Putamen (tissue), 1 donor: ENCODE data around the gene GRM8.

Experiments
- DNase-seq: peaks from one replicate; pipeline ENCODE4 v3.0.0-alpha.2; 2016; ENCODE audit warnings: low spot score

The GRM8 gene

GRCh38 chr7:126658684-126659083 is 594.1 kb downstream of the GRM8 start:
- no peak for DNase-seq

- DNase-seq: no peak
Observed at GRCh38 chr7:126657599-126658358, 595.0 kb downstream of the GRM8 start.

GRCh38 chr7:126657137-126657536 is 595.6 kb downstream of the GRM8 start:
- no peak for DNase-seq

GRCh38 chr7:126656165-126656564 is 596.6 kb downstream of the GRM8 start:
- DNase-seq: no peak

- DNase-seq: no peak
Observed at GRCh38 chr7:126637538-126637937, 615.2 kb downstream of the GRM8 start.

- DNase-seq: no peak
Observed at GRCh38 chr7:126635545-126635944, 617.2 kb downstream of the GRM8 start.

GRCh38 chr7:126608339-126608776 is 644.4 kb downstream of the GRM8 start:
- no peak for DNase-seq

- no peak for DNase-seq
Observed at GRCh38 chr7:126606331-126606730, 646.4 kb downstream of the GRM8 start.

GRCh38 chr7:126605553-126605952 is 647.2 kb downstream of the GRM8 start:
- no peak for DNase-seq

GRCh38 chr7:126605056-126605455 is 647.7 kb downstream of the GRM8 start:
- DNase-seq: no peak

GRCh38 chr7:126589068-126589684 is 663.6 kb downstream of the GRM8 start:
- no peak for DNase-seq

GRCh38 chr7:126578338-126578737 is 674.4 kb downstream of the GRM8 start:
- no peak for DNase-seq

- DNase-seq: no peak
Observed at GRCh38 chr7:126574276-126575250, 678.2 kb downstream of the GRM8 start.

GRCh38 chr7:126570845-126571244 is 681.9 kb downstream of the GRM8 start:
- no peak for DNase-seq

- DNase-seq: no peak
Observed at GRCh38 chr7:126569402-126569801, 683.3 kb downstream of the GRM8 start.

GRCh38 chr7:126557271-126557670 is 695.5 kb downstream of the GRM8 start:
- no peak for DNase-seq

- DNase-seq: no peak
Observed at GRCh38 chr7:126541406-126541805, 711.3 kb downstream of the GRM8 start.

GRCh38 chr7:126535176-126535575 is 717.6 kb downstream of the GRM8 start:
- no peak for DNase-seq

- DNase-seq: no peak
Observed at GRCh38 chr7:126533715-126534114, 719.0 kb downstream of the GRM8 start.

- no peak for DNase-seq
Observed at GRCh38 chr7:126529833-126530232, 722.9 kb downstream of the GRM8 start.

- no peak for DNase-seq
Observed at GRCh38 chr7:126529254-126529653, 723.5 kb downstream of the GRM8 start.

- DNase-seq: no peak
Observed at GRCh38 chr7:126525906-126526305, 726.8 kb downstream of the GRM8 start.

- DNase-seq: no peak
Observed at GRCh38 chr7:126524967-126525366, 727.8 kb downstream of the GRM8 start.
